HK-2 (cell line): Measurements from ENCODE around the gene ITGB5.
"Not testable (repeated sequence)": the region's sequence is repeated elsewhere in the genome, so short reads cannot be mapped to it uniquely, and the experiment has no call there.

Source experiments
- DNase-seq: peaks from one replicate; pipeline ENCODE4 v3.0.0-alpha.2; 2018; ENCODE audit not compliant: unreplicated experiment

Gene ITGB5

DNA sequence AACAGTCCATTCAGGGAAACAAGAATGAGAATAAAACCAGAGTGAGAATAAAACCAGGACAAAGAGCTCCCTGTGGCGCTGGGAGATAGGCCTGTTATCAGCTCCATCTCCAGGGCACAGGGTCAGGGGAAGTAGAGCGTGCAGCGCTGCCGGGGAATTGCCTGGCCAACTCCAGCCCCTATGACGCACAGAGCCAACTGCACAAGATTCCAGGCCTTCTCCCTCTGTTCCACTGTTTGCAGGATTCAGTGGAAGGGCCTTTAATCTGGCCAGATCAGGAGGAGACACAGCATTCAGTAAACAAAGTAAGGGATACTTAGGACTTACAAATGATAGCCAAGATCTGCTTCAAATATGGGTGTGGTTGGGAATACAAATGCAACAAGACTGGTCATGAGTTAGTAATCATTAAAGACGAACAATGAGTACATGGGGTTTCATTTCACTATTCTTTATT is 49.4 kb downstream of the ITGB5 start:
- no peak for DNase-seq

DNA sequence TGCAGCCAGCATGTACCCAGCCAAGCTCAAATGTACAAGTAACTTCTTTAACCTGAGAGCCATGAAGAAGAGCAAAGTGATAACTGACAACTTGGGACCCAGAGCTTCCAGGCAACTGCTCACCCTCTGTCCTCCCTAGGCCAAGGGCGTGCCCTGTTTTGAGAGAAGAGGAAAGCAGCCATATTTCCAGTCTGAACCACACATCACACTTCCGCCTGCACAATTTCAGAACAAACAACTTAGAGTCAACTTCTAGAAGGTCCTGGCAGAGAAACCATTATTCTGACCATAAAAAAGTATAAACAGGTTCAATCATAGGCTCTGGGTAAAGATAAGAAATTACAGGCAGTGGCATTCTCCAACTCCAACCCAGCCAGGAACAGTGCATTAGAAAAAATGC is 50.1 kb downstream of the ITGB5 start:
- no peak for DNase-seq

DNA sequence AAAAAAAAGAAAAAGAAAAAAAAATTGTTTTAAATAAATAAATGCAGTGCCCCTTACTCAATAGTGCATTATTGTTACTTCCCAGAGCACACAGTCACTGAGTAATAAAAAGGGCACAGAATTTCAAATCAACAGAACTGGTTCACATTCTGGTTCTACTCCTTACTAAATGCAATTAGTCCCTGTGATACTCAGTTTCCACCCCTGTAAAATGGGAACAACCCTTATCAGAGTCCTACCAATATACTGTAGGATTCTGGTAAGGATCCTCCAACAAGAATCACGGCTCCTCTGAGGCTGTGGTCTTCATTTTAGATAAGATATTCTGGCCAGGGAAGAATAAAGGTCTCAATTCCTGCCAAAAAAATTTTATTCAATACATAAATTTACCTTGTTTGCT is 50.7 kb downstream of the ITGB5 start:
- DNase-seq: no peak

DNA sequence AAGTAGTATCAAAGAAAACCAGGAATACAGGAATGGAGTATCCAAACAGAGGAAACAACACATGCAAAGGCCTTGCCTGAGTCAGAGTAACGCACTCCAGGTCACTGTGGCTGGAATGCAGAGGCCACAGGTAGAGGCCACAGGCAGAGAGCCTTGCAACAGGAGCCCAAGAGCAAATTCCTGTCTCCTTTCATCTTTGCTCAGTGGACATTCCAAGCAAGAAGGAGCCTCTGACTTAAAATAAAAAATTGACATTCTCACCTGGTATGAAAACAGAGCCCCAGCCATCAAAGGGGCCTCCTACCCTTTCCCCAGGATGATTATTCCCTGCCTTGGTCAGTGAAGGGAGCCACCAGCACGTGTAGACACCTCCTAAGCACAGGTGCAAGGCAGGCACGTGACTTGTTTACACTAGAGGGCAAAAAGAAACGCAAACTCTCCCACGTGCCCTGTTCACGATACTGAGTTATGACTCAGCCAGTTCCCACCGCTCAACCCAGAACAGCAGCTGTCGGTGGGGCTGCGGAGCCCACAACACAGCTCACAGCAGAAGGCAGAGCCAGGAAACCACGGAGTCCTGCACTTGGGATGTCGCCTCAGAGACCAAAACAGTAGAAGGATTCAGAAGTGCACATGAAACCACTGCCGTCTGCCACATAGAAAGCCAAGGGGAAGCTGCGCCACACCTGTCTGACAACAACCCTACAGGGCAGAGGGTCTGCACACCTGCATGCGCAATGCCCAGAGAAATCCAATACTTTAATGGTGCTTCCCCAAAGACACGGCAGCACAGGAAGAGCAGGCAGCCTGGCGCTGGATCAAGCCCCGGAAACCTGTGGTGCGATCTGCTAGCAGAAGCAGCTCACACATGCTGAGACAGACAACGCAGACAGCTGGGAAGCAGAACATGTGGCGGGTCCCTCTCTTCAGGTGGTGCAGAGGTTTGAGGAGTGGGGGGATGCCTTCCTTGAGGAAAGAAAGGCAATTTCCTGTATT is 52.1 kb downstream of the ITGB5 start:
- DNase-seq: peak; percentile 59

DNA sequence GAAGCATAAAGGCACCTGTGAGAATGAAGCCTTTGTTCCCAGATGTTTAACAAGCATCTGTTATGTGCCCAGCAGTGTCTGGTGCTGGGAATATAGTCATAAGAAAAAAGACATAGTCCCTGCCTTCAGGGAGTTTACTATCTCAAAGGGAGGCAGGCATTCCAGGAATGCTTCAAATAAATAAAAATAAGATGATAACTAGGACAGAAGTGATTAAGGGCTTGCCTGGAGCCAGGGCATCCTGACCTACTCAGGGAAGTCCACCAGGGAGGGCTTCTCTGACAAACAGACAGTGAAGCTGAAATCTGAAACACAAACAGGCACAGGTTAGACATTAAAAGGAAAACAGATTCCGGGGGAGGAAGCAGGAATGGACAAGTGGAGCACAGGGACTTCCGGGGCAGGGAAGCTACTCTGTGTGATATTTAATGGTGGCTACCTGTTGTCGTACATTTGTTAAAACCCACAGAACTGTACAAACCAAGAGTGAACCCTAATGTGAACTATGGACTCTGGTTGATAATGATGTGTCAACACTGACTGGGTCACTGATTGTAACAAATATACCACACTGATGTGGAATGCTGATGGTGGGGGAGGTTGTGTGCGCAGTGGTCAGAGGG is 53.3 kb downstream of the ITGB5 start:
- peak; percentile 22 for DNase-seq

DNA sequence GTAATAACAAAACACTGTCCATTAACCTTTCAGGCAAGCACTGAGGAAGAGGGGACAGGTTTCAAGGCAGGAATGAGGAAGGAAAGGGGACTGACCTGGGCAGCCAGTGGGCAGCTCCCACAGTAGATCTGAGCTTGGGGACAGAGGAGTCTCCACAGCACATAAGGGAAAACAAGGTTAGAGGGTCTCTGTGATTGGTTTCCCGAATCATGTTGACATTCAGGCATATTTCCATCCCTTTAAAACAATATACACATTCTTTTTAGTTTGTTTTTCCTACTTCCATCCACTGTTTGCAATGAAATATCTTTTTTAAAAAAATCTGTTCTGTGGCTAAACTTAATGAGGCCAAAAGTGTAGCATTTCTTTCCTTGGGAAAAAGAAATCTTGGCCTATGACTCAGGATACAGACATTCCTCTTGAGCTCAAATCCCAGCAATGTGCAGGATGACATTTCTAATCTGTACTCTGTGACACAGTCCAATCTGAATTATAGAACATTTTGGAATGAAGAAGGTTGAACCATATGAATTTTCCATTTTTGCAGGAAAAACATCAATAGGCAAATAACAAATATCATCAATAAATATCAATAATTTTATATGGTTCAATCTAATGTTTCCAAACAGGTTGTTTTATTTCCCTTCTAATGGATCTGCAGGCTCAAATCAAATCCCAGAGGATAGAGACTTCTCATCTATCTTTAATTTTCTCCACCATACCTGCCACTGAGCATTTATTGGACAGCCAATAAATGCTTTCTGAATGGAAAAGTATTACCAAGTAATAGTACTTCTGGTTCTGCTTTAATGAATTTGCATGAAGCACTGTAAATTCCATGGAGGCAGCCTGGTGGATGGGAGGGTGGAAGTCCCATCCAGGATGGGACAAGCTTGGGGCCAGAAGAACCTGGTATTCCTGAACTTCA is 54.1 kb downstream of the ITGB5 start:
- no peak for DNase-seq

DNA sequence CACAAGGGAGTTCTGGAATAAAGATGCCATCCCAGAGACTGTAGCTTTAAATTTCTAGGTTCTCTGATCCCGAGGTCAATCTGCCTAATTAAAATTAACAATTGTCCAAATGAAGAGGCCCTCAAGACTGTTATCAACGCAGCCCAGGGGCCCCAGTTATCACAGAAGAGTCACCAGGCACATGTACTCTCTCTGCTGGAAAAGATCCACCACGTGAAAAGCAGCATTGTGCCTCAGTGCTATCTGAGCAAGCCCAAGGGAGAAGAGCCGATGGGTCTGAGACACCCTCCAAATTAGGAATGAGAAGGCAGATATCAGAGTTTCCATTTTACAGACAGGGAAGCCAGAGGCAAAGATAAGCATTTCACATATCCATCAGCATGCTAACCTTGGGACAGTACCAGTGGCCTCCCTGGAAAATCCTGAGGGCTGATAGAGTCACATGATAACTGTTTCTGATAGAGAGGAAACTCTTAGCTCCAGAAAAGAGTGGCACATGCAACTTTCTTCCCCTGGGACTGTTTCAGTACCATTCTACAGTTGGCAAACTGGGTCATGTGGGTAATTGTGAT is 55.5 kb downstream of the ITGB5 start:
- DNase-seq: no peak

DNA sequence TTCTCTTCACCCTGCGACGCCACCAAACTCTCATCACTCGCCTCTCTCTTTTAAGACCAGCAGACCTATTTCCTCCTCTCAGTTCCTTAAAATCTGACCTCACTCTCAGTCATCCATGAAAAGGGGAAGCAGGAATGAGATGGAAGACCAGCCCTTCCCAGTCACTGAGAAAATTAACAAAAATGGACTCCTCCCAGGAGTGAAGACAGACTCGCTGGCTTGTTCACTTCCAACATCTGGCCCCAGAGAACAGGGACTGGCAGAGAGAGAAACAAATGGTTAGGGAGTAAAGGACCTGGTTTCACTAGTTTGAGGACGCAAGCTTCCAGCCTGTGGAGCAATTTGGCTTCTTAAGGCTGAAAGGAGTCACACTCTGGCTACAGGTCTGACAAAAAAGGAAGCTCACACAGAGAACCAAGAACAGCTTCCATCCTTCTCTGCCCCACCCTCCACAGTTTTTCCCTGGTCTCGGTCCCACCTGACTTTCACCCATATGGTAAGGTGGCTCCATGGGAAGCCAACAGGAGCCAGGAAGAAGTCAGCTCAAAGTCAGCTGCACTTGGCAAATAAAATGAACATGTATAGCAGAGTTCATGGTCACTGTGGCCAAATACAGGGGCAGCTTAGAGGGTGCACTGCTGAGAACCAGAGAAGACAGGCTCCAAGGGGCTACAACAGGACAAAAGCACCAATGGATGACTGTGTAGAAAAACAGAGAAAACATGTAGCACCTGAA is 57.2 kb downstream of the ITGB5 start:
- no peak for DNase-seq

DNA sequence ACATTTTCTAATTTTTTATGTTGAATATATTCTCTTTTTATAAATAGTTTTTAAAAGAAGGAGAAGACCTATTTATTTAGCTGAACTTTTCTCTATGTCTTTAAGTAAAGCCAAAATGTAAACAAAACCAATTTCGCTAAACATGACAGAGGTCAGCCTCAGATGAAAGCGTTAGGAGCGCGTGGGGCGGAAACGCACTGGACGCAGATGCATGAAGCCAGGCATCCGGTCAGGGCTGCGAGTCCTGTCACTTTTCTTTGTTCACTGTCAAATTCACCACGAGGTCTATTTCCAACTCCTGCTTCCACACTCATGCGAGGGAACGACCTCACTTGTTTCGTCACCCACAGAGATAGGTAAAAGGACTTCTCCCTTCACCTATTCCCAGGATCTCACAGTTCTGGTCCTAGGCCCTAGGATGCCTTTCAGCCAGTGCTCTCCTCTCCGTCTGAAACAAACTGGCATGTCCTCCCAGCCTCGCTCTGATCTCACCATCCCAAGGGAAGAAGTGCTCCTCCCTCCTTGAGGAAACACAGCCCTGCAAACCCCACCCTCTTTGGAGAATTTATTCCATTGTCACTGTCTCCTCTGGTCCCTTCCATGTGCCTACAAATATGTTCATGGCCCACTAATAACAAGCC is 57.9 kb downstream of the ITGB5 start:
- no peak for DNase-seq

DNA sequence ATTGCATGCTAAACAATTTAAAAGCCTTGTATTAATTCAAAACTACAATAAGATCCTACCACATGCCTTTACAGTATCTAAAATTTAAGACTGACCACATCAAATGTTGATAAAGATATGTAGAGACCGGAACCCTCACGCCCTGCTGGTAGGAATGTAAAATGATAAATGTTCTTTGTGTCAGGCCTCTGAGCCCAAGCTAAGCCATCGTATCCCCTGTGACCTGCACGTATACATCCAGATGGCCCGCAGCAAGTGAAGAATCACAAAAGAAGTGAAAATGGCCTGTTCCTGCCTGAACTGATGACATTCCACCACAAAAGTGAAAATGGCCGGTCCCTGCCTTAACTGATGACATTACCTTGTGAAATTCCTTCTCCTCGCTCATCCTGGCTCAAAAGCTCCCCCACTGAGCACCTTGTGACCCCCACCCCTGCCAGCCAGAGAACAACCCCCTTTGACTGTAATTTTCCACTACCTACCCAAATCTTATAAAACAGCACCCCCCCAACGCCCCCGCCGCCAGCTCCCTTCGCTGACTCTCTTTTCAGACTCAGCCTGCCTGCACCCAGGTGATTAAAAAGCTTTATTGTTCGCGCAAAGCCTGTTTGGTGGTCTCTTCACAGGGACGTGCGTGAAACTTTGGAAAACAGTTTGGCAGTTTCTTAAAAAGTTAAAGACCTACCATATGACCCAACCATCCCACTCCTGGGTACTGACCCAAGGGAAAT is 59.5 kb downstream of the ITGB5 start:
- DNase-seq: not testable (repeated sequence)

DNA sequence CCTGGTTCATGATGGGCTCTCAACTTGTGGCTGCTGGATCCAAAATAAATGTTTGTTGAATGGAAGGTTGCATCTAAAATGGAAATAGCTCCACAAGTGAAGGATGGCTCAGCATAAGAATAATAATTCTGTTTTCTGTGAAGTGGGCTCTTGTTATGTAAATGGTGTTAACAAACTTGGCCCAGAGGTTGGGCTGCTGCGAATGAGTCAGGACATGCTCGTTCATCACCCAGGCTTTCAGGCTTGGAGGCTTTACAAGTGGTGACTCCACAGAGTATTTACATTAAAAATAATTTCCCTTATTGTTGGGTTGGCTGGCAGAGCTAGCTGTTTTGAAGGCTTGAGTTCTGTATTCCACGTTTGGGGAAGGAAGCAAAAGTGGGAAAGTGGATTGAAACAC is 60.5 kb downstream of the ITGB5 start:
- no peak for DNase-seq

DNA sequence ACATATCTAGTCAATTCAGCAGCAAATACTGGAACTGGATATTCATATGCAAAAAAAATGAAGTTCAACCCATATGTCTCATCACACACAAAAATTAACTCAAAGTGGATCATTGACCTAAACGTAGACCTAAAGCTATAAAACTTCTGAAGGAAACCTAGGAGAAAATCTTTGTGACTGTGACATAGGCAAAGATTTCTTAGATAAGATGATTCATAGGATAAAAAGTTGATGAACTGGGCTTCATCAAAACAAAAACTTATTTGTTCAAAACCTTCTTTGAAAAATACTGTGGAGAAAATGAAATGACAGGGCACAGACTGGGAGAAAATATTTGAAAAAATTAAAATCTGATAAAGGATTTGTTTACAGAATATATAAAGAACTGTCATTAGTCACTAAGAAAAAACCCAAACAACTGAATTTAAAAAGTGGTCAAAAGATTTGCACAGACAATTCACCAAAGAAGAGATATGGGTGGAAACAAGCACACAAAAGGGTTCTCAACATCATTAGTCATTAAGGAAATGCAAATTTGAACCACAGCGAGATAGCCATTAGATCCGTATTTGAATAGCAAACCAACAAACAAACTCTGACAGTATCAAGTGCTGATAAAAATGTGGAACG is 62.8 kb downstream of the ITGB5 start:
- no peak for DNase-seq

DNA sequence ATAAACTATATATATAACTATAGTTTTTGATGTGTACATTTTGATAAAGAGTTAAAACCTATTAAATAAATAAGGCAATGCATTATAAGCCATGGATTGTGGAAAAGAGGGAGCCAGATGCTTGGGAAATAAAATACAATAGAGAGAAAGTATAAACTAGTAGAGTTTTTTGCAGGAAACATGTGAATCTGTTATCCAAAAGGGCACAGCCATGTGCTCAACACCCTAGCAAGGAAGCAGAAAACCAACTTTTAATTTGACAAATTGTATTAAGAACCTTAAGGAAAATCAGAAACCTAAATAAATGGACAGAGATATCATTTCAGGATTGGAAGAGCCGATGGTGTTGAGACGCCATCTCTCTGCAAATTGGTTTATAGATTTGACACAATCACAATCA is 63.5 kb downstream of the ITGB5 start:
- DNase-seq: no peak

DNA sequence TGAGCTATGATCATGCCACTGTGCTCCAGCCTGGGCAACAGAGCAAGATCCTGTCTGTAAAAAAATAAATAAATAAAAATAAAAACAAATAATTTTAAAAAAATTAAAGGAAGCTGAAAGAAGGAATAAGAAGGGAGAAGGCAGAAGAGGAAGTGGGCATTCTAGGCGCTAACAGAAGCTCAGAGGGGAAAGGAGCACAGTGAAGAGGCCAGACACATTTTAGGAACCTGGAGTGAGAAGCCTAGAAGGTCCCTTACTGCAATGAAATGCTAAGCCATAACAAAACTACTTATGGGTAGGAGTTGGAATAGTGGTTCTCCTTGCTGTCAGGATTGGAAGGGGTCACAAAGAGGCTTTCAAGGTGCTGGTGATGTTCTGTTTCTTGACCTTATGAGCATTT is 64.0 kb downstream of the ITGB5 start:
- DNase-seq: no peak

DNA sequence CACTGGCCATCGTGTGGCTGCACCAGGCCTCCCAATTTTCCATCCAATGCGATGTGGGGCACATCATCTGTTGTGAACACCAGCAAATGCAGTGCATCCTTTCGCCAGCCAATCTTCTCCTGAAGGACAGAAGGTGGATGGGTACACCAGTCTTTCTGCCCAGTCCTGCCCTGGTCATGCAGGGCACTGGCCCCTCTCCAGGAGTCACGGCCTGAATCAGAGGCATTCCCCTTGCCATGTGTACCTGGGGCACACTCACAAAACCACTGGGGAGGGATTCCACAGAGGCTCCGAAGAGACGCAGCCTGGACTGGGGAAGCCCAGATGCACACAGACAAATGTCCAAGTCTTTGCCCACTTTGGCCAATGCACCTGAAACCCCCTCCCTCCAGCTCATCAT is 65.8 kb downstream of the ITGB5 start:
- no peak for DNase-seq

DNA sequence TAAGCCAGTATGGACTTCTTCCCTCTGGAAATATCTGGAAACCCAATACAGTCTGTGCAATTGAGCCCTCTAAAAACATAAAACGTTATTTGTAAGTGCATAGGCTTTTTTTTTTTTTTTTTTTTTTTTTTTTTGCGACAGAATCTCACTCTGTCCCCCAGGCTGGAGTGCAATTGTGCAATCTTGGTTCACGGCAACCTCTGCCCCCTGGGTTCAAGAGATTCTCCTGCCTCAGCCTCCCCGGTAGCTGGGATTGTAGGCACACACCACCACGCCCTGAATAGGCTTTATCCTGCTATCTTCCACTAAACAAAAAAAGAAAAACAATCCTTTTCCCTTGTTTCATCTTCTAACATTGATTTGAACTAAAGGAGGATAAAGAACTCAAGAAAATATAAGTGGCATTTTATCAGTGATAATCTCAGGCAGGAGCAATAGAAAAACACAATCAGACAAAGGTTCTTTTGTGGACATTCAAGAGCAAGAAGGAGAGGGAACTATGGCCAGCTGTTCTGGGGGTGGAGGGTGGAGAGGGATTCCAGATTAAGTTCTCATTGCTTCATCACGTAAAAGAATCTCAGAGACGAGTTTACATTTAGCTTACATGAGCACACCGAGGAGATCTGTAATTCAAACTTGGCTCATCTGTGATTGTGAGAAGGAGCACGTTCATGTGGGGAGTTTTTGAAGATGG is 68.6 kb downstream of the ITGB5 start:
- no peak for DNase-seq

DNA sequence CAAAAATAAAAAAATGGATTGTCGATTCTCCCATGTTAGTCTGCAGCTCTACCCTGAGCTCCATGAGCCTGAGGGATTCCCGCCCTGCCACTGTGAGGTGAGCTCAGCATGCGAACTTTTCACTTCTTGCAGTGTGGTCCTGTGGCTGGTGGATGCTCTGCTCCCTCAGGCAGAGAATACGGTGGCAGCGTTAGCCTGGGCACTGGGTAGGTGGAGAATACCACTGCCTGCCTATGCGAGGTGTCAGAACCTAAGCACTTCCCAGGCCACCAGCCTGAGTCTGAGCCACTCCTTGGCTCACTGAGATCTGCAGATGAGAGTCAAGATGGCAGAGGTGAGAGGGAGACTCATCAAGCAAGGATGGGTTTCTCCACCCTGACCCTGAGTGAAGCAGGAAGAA is 70.1 kb downstream of the ITGB5 start:
- DNase-seq: no peak

DNA sequence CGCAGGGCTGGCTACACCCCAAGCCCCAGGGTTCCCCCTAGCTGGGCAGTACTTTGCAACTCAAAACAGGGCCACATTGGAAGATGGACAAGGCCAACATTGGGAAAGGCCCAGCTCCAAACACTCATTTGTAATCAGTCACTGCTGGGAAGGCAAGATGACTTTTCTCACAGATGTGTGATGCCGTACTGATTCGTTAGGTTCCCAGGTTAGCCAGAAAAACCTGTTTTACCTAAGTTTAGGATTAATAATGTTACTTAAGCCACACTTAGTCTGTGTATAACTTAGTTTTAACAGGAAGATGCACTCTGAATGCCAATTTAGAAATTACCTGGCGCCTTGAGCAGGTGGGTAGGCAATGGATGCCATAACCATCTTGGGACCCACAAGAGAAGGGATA is 71.0 kb downstream of the ITGB5 start:
- no peak for DNase-seq

DNA sequence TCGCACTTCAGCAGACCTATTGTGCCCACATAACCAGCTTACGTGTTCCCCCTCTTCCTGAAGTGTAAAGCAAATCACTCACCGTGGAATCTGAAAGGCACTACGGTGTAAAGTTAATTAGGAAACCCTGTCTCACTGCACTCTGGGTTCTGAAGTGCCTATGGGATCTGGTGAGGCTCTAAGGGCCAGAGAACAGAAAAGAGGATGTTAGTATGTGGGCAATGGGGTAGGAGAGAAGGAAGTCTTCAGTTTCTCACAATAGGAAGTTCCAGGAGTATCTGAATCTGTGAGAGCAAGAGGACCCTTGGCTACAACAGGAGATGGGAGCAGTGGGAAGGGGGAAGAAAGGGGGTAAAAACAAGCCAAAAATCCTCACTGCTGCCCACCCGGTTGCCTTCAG is 71.4 kb downstream of the ITGB5 start:
- DNase-seq: no peak
